A673 (cell line): ENCODE data around the gene KIR2DL1.

Experiments used
- EZH2 ChIP-seq: fragments of 200-600 bp; sonication (generic); IDR thresholded peaks from 2 replicates; pipeline ENCODE4 v1.6.1; 2017; ENCODE audit warnings: borderline replicate concordance, low read depth, mild to moderate bottlenecking, mixed read lengths, antibody characterized with exemption, low read length; ENCODE audit not compliant: poor library complexity, severe bottlenecking
- TF ChIP-seq, protein P1 (sequence below): fragments of 300-800, 200-600 bp; sonication (generic); conservative IDR thresholded peaks from 2 replicates; pipeline ENCODE4 v1.5.1; 2017; ENCODE audit warnings: low read depth, mild to moderate bottlenecking, antibody characterized with exemption, low read length, moderate library complexity, mixed read lengths

DNA sequence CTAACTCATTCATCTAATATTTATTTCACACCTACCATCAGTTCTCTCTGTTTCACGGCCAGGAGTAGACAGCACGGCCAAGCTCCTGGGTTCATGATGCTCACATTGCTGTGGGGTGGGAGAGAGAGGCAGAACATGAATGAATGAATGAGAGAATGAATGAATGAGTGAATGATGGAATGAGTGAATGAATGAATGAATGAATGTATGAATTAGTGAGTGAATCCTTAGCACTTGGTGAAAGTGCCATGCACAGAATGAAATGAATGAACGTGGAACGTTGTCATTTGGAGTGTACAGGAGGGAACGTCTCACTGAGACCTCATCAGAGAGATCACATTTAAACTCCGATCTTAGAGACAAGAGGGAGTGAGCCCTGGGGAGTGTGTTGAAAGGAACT, 21.9 kb downstream of the KIR2DL1 start:
- TF ChIP-seq, protein P1, sequence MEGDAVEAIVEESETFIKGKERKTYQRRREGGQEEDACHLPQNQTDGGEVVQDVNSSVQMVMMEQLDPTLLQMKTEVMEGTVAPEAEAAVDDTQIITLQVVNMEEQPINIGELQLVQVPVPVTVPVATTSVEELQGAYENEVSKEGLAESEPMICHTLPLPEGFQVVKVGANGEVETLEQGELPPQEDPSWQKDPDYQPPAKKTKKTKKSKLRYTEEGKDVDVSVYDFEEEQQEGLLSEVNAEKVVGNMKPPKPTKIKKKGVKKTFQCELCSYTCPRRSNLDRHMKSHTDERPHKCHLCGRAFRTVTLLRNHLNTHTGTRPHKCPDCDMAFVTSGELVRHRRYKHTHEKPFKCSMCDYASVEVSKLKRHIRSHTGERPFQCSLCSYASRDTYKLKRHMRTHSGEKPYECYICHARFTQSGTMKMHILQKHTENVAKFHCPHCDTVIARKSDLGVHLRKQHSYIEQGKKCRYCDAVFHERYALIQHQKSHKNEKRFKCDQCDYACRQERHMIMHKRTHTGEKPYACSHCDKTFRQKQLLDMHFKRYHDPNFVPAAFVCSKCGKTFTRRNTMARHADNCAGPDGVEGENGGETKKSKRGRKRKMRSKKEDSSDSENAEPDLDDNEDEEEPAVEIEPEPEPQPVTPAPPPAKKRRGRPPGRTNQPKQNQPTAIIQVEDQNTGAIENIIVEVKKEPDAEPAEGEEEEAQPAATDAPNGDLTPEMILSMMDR: no peak
- no peak for TF ChIP-seq EZH2
